H1 (cell line): Measurements from ENCODE around the gene TFAP2C. TPM values are rescaled to one million over a fixed set of nuclear protein-coding genes. Genes with fewer than 3 reads are reported as not detected.

Experiments
- CTCF ChIA-PET: fragments of 300-600 bp; sonication (Branson Sonifier 250); formaldehyde crosslinking; loops from one replicate; lab custom pipeline; 2021; ENCODE audit not compliant: partially characterized antibody; lab: Charles Lee
- POLR2A ChIA-PET: fragments of 300-600 bp; sonication (Branson Sonifier 250); formaldehyde crosslinking; loops from one replicate; lab custom pipeline; 2021; ENCODE audit warnings: inconsistent platforms; ENCODE audit not compliant: partially characterized antibody; lab: Charles Lee
- DNase-seq, 2 experiments: peaks; one replicate each; pipeline versions ENCODE4 v3.0.0 to v3.0.0-alpha.2; 2010 to 2022; ENCODE audit warnings: low spot score in 2 of 2, low read depth in 1 of 2, mixed read lengths in 1 of 2
- FAIRE-seq: peaks from 2 replicates; lab custom pipeline; 2011; peaks lifted over from hg19 to GRCh38; lab: Jason Lieb, UNC
- H2AFZ ChIP-seq: 2 replicates; pipeline ENCODE4 v1.8.1; 2012; ENCODE audit warnings: low read length, inconsistent platforms
- H2AK5ac ChIP-seq: 2 replicates; pipeline ENCODE4 v1.6.1; 2013; ENCODE audit warnings: low read depth, low read length
- H2BK120ac ChIP-seq: replicated peaks from 2 replicates; pipeline ENCODE3; 2013; ENCODE audit warnings: low read depth, low read length, inconsistent platforms
- H2BK12ac ChIP-seq: 2 replicates; pipeline ENCODE4 v1.6.1; 2013; ENCODE audit warnings: low read depth, low read length
- H2BK15ac ChIP-seq: 2 replicates; pipeline ENCODE4 v1.6.1; 2013; ENCODE audit warnings: low read length
- H2BK20ac ChIP-seq: 2 replicates; pipeline ENCODE4 v1.6.1; 2013; ENCODE audit warnings: low read length
- H2BK5ac ChIP-seq: 2 replicates; pipeline ENCODE4 v1.6.1; 2013; ENCODE audit warnings: low read depth, low read length
- H3K14ac ChIP-seq: 2 replicates; pipeline ENCODE4 v1.6.1; 2013; ENCODE audit warnings: inconsistent platforms; ENCODE audit not compliant: insufficient read length
- H3K18ac ChIP-seq: 2 replicates; pipeline ENCODE4 v1.6.1; 2013; ENCODE audit warnings: low read length; ENCODE audit errors: extremely low read depth
- H3K23ac ChIP-seq: 2 replicates; pipeline ENCODE4 v1.6.1; 2013; ENCODE audit warnings: inconsistent platforms; ENCODE audit not compliant: insufficient read length
- H3K23me2 ChIP-seq: 2 replicates; pipeline ENCODE4 v1.6.1; 2013; ENCODE audit warnings: low read depth, low read length
- H3K27ac ChIP-seq: 2 replicates; pipeline ENCODE4 v1.6.1; 2011; ENCODE audit warnings: low read depth, low read length, inconsistent platforms
- H3K27me3 ChIP-seq, 4 experiments: replicated peaks in 1 of 4; 1 replicate in 1 of 4; 2 replicates in 3 of 4; pipeline versions ENCODE4 v1.6.1 to v1.8.1; 2011 to 2013; ENCODE audit warnings: low read length in 3 of 4, mild to moderate bottlenecking in 3 of 4, inconsistent platforms in 2 of 4, mixed read lengths in 2 of 4, moderate library complexity in 1 of 4; ENCODE audit not compliant: control insufficient read depth in 3 of 4, insufficient read depth in 3 of 4; ENCODE audit errors: extremely low read depth in 1 of 4
- H3K36me3 ChIP-seq, 4 experiments: 2 replicates each; pipeline versions ENCODE4 v1.6.1 to v1.8.1; 2011 to 2013; ENCODE audit warnings: mild to moderate bottlenecking in 4 of 4, low read length in 3 of 4, moderate library complexity in 2 of 4, control low read depth in 1 of 4, inconsistent platforms in 1 of 4; ENCODE audit not compliant: insufficient read depth in 4 of 4, control insufficient read depth in 2 of 4
- H3K4ac ChIP-seq: replicated peaks from 2 replicates; pipeline ENCODE3; 2013; ENCODE audit warnings: low read length, low read depth, mixed read lengths, inconsistent platforms; ENCODE audit not compliant: insufficient read length
- H3K4me1 ChIP-seq, 4 experiments: replicated peaks in 1 of 4; 1 replicate in 1 of 4; 2 replicates in 3 of 4; pipeline versions ENCODE4 v1.6.1 to v1.8.1; 2011 to 2013; ENCODE audit warnings: low read length in 3 of 4, inconsistent platforms in 2 of 4, mixed read lengths in 1 of 4; ENCODE audit not compliant: insufficient read depth in 4 of 4, control insufficient read depth in 3 of 4
- H3K4me2 ChIP-seq, 2 experiments: 2 replicates each; pipeline versions ENCODE4 v1.6.1 to v1.8.1; 2011 to 2013; ENCODE audit warnings: low read depth in 2 of 2, low read length in 2 of 2, control low read depth in 1 of 2, inconsistent platforms in 1 of 2, mild to moderate bottlenecking in 1 of 2; ENCODE audit not compliant: insufficient read depth in 1 of 2
- H3K4me3 ChIP-seq, 4 experiments: fragments of 200-600, 300-600 bp in 1 of 4; sonication (generic), shearing (Covaris generic), sonication (Bioruptor Twin) in 1 of 4; 2 replicates each; pipeline versions ENCODE4 v1.5.1 to v1.8.1; 2011 to 2016; ENCODE audit warnings: low read length in 4 of 4, low read depth in 3 of 4, control low read depth in 2 of 4, inconsistent platforms in 2 of 4, mild to moderate bottlenecking in 2 of 4, mixed read lengths in 1 of 4, moderate library complexity in 1 of 4; ENCODE audit not compliant: insufficient read depth in 2 of 4; ENCODE audit errors: extremely low read depth in 1 of 4
- H3K56ac ChIP-seq: replicated peaks from 2 replicates; pipeline ENCODE3; 2013; ENCODE audit warnings: low read depth, mild to moderate bottlenecking, mixed read lengths, low read length, inconsistent platforms; ENCODE audit not compliant: insufficient read length
- H3K79me1 ChIP-seq: 2 replicates; pipeline ENCODE4 v1.6.1; 2013; ENCODE audit warnings: low read depth, low read length, control low read depth
- H3K79me2 ChIP-seq, 2 experiments: 2 replicates each; pipeline versions ENCODE4 v1.6.1 to v1.8.1; 2012 to 2013; ENCODE audit warnings: low read length in 2 of 2, mild to moderate bottlenecking in 2 of 2, inconsistent platforms in 1 of 2; ENCODE audit not compliant: insufficient read depth in 2 of 2, control insufficient read depth in 1 of 2
- H3K9ac ChIP-seq, 4 experiments: replicated peaks in 1 of 4; 1 replicate in 1 of 4; 2 replicates in 3 of 4; pipeline versions ENCODE4 v1.6.1 to v1.8.1; 2011 to 2013; ENCODE audit warnings: low read depth in 3 of 4, low read length in 3 of 4, control low read depth in 2 of 4, mild to moderate bottlenecking in 2 of 4, moderate library complexity in 2 of 4, inconsistent platforms in 1 of 4; ENCODE audit errors: extremely low read depth in 1 of 4
- H3K9me3 ChIP-seq, 2 experiments: 2 replicates each; pipeline versions ENCODE4 v1.6.1 to v1.8.1; 2012 to 2013; ENCODE audit warnings: mild to moderate bottlenecking in 2 of 2, moderate library complexity in 2 of 2, control low read depth in 1 of 2, inconsistent platforms in 1 of 2, low read depth in 1 of 2, low read length in 1 of 2, mixed read lengths in 1 of 2; ENCODE audit not compliant: insufficient read depth in 2 of 2
- H4K20me1 ChIP-seq, 2 experiments: replicated peaks in 1 of 2; 2 replicates each; pipeline versions ENCODE3 to v1.8.1; 2011 to 2013; ENCODE audit warnings: inconsistent platforms in 2 of 2, low read length in 2 of 2, mild to moderate bottlenecking in 1 of 2; ENCODE audit not compliant: insufficient read depth in 2 of 2, control insufficient read depth in 1 of 2
- H4K5ac ChIP-seq: 2 replicates; pipeline ENCODE4 v1.6.1; 2013; ENCODE audit warnings: low read length, low read depth, mixed read lengths, inconsistent platforms; ENCODE audit not compliant: insufficient read length
- H4K8ac ChIP-seq: 2 replicates; pipeline ENCODE4 v1.8.0; 2013; ENCODE audit warnings: mild to moderate bottlenecking, moderate library complexity, low read length, inconsistent platforms; ENCODE audit not compliant: insufficient read depth; ENCODE audit errors: extremely low read depth
- H4K91ac ChIP-seq: replicated peaks from 2 replicates; pipeline ENCODE3; 2013; ENCODE audit warnings: low read length, mixed read lengths, inconsistent platforms; ENCODE audit not compliant: insufficient read length
- CBX5 ChIP-seq: fragments of 300-800, 300-1000 bp; sonication (generic); IDR thresholded peaks from 2 replicates; pipeline ENCODE4 v1.7.1; 2016; ENCODE audit warnings: antibody characterized with exemption, low read length, low read depth
- CEBPB ChIP-seq: IDR thresholded peaks from 2 replicates; pipeline ENCODE4 v1.6.1; 2012; ENCODE audit warnings: low read depth, low read length
- KDM1A ChIP-seq: fragments of 200-600, 300-600 bp; sonication (generic); IDR thresholded peaks from 2 replicates; pipeline ENCODE4 v1.7.1; 2016; ENCODE audit warnings: mild to moderate bottlenecking, low read length, borderline replicate concordance
- SUZ12 ChIP-seq: fragments of 200-600 bp; sonication (generic); IDR thresholded peaks from 2 replicates; pipeline ENCODE4 v1.6.1; 2012; ENCODE audit warnings: mild to moderate bottlenecking, inconsistent platforms, low read length, moderate library complexity, mixed read lengths
- WGBS, 2 experiments: shearing (Covaris generic) in 1 of 2; methylation state at CpG; one replicate each; pipeline versions ENCODE4 v1.1.6 to v1.1.7; 2013 to 2015; ENCODE audit warnings: low lambda C conversion rate in 2 of 2, mixed read lengths in 2 of 2, inconsistent platforms in 1 of 2, low coverage in 1 of 2, missing lambda C conversion rate in 1 of 2; ENCODE audit not compliant: insufficient replicate concordance in 2 of 2, insufficient coverage in 1 of 2, insufficient read length in 1 of 2; ENCODE audit errors: extremely low coverage in 1 of 2, missing lambda C conversion rate in 1 of 2; 5-methylcytosine and 5-hydroxymethylcytosine counted together
- polyA plus RNA-seq, 7 experiments: library from polyadenylated mRNA; depleted of rRNA in 3 of 7; stranded (reverse) in 5 of 7; unstranded in 2 of 7; fragments of >200 nt in 5 of 7; fragments of 200-250 nt in 2 of 7; gene quantifications; 1 replicate in 5 of 7; 2 replicates in 1 of 7; 4 replicates in 1 of 7; pipeline versions ENCODE4 v1.2.1 to v1.2.3, GENCODE V29; 2011 to 2013; ENCODE audit warnings: missing spikeins in 2 of 7, mixed read lengths in 2 of 7
- total RNA-seq: library from RNA; stranded (reverse); fragmentation: NEBNext Ultra II Directional; extraction: Animal tissue kit (Norgen Biotek cat#: 25700); gene quantifications from 2 replicates; pipeline ENCODE4 v1.2.1, GENCODE V29; 2021

TFAP2C gene
- total and polyA plus RNA-seq, 2 of the 8 experiments (the other 6 are each of a cell fraction or from before 2014, with no cell fraction given), result 1.7 to 5.8 TPM

- POLR2A ChIA-PET, result interaction anchor here (0.6 kb wide), 1 partner anchor 13 kb away, joined by 3 read pairs; no protein-coding TSS in a partner anchor
- no peak for FAIRE-seq
These were observed 46.9 kb downstream of the TFAP2C start for GRCh38 chr20:56676001-56676400.

More at GRCh38 chr20:56676001-56676400, 46.9 kb downstream of the TFAP2C start:
- Histone ChIP-seq H4K5ac (no peak overlapping the region), H3K9ac (no peak overlapping the region), H4K91ac (no peak overlapping the region), H2BK12ac (no peak overlapping the region), H3K4me1 (peaks cover 0 to 15% (median 4%) of the 10 kb centered on the region in 4 experiments; a peak in 4 of 7 replicates), H3K79me2 (no peaks in the 10 kb centered on the region), H3K14ac (no peak overlapping the region), H3K36me3 (no peaks in the 10 kb centered on the region), H3K27me3 (no peaks in the 10 kb centered on the region; a peak in 1 of 7 replicates), H3K79me1 (no peaks in the 10 kb centered on the region), H3K4me3 (no peak overlapping the region), H2AFZ (no peak overlapping the region), H2AK5ac (no peak overlapping the region), H3K56ac (no peak overlapping the region), H3K9me3 (no peaks in the 10 kb centered on the region), H3K27ac (no peak overlapping the region), H2BK5ac (no peak overlapping the region), H3K4me2 (no peak overlapping the region), H3K23ac (no peak overlapping the region), H2BK20ac (no peak overlapping the region), H4K8ac (no peak overlapping the region), H3K18ac (no peak overlapping the region), H3K4ac (no peak overlapping the region), H2BK120ac (no peak overlapping the region), H4K20me1 (no peaks in the 10 kb centered on the region), H2BK15ac (no peak overlapping the region), H3K23me2 (no peaks in the 10 kb centered on the region)
- CTCF ChIA-PET, result interaction anchor here (0.6 to 0.8 kb wide), 2 partner anchors 11 to 13 kb away, joined by 3 read pairs; no protein-coding TSS in a partner anchor
- DNase-seq, result no peak
- TF ChIP-seq CBX5 (no peak), CEBPB (no peak), KDM1A (no peak), SUZ12 (no peak)
- 89% methylated on average over 12 of the region's 12 CpGs; no CpG with 5 or more reads in 1 of the 2 experiments for WGBS, 2 experiments
